Lower lobe of right lung (tissue), 2 donors: ENCODE measurements around the gene SPTA1. TPM values are rescaled to one million over a fixed set of nuclear protein-coding genes. Genes with fewer than 3 reads are reported as not detected.

Experiments
- ATAC-seq, 2 donors: fragments of 200-7000 bp; cut with Tn5 transposase; one replicate each; pipeline ENCODE4 v1.9.1; 2020 to 2022; ENCODE audit warnings: mild to moderate bottlenecking in 2 of 2, moderate library complexity in 2 of 2
- DNase-seq: peaks from one replicate; pipeline ENCODE4 v3.0.0-alpha.2; 2020
- H3K27ac ChIP-seq: fragments of 200-600 bp; one replicate; pipeline ENCODE4 v1.8.0; 2022
- H3K27me3 ChIP-seq: fragments of 200-600 bp; one replicate; pipeline ENCODE4 v1.8.0; 2022; ENCODE audit warnings: low read depth
- H3K36me3 ChIP-seq: fragments of 200-600 bp; one replicate; pipeline ENCODE4 v1.8.0; 2022; ENCODE audit warnings: mild to moderate bottlenecking
- H3K4me1 ChIP-seq: fragments of 200-600 bp; one replicate; pipeline ENCODE4 v1.8.0; 2022
- H3K4me3 ChIP-seq: fragments of 200-600 bp; one replicate; pipeline ENCODE4 v1.8.0; 2022; ENCODE audit warnings: mild to moderate bottlenecking
- H3K9me3 ChIP-seq: fragments of 200-600 bp; one replicate; pipeline ENCODE4 v1.8.0; 2022
- CTCF ChIP-seq: fragments of 200-600 bp; IDR thresholded peaks from one replicate; pipeline ENCODE4 v1.8.0; 2022; ENCODE audit warnings: antibody characterized with exemption, mild to moderate bottlenecking
- intact Hi-C: fragments of 100-400 bp; cut with DNase I; formaldehyde crosslinking; loops from one replicate; pipeline ENCODE4 v1.11.0; 2022
- total RNA-seq: library from RNA; stranded (reverse); fragmentation: NEBNext Ultra II Directional; extraction: Animal tissue kit (Norgen Biotek cat#: 25700); gene quantifications from one replicate; pipeline ENCODE4 v1.2.1, GENCODE V29; 2021
- donor health status: DM: no; HTN: yes; CAD: no; lungs with severe emphysema.

The SPTA1 gene
- total RNA-seq, 1 donor from 2014 or later = 0.50 TPM

- ATAC-seq = no peak
- intact Hi-C loops = no loop called here
- no peaks in the 10 kb centered on the region for H3K27me3 ChIP-seq
- H3K4me3 ChIP-seq = no peak overlapping the region
- no peaks in the 10 kb centered on the region for H3K36me3 ChIP-seq
- H3K27ac ChIP-seq = no peak overlapping the region
- TF ChIP-seq CTCF = no peak
- no peaks in the 10 kb centered on the region for H3K4me1 ChIP-seq
- H3K9me3 ChIP-seq = no peaks in the 10 kb centered on the region
- no peak for DNase-seq
Measured at GRCh38 chr1:158607296-158607695, 79.2 kb downstream of the SPTA1 start.

- no peak within 1 kb of the TSS for H3K4me3 ChIP-seq
- H3K27me3 ChIP-seq = no peaks in the 10 kb centered on the region
- no peaks in the 10 kb centered on the region for H3K36me3 ChIP-seq
- no peaks in the 10 kb centered on the region for H3K9me3 ChIP-seq
- H3K27ac ChIP-seq = no peak within 1 kb of the TSS
- intact Hi-C loops = no loop called here
- no peak for ATAC-seq
- no peak for TF ChIP-seq CTCF
- H3K4me1 ChIP-seq = no peaks in the 10 kb centered on the region
- no peak for DNase-seq
Measured at GRCh38 chr1:158604968-158605367, 81.5 kb downstream of the SPTA1 start, which contains the start of gene OR10Z1. OR10Z1 (plus strand) TSS chr1:158605268; CDS start chr1:158606439, 1,171 bp downstream.

GRCh38 chr1:158600735-158601134 lies 85.8 kb downstream of the SPTA1 start:
- intact Hi-C loops = no loop called here
- Histone ChIP-seq H3K36me3 (no peaks in the 10 kb centered on the region), H3K4me3 (no peak overlapping the region), H3K27ac (no peak overlapping the region), H3K4me1 (no peaks in the 10 kb centered on the region), H3K9me3 (peaks cover 5% of the 10 kb centered on the region), H3K27me3 (no peaks in the 10 kb centered on the region)
- DNase-seq = no peak
- TF ChIP-seq CTCF = no peak
- no peak for ATAC-seq

- no peak for ATAC-seq
- Histone ChIP-seq H3K4me1 (no peaks in the 10 kb centered on the region), H3K4me3 (no peak overlapping the region), H3K36me3 (no peaks in the 10 kb centered on the region), H3K9me3 (peaks cover 5% of the 10 kb centered on the region), H3K27me3 (no peaks in the 10 kb centered on the region), H3K27ac (no peak overlapping the region)
- no peak for DNase-seq
- no peak for TF ChIP-seq CTCF
- intact Hi-C loops = no loop called here
Measured at GRCh38 chr1:158586942-158587341, 99.6 kb downstream of the SPTA1 start.

GRCh38 chr1:158583962-158584361 lies 102.6 kb downstream of the SPTA1 start:
- intact Hi-C loops = no loop called here
- TF ChIP-seq CTCF = no peak
- Histone ChIP-seq H3K27ac (no peak overlapping the region), H3K9me3 (peaks cover 5% of the 10 kb centered on the region), H3K27me3 (no peaks in the 10 kb centered on the region), H3K4me3 (no peak overlapping the region), H3K4me1 (no peaks in the 10 kb centered on the region), H3K36me3 (no peaks in the 10 kb centered on the region)
- ATAC-seq (no peak), DNase-seq (no peak)

GRCh38 chr1:158579733-158580132 lies 106.8 kb downstream of the SPTA1 start, which contains the start of gene OR10X1:
OR10X1 (minus strand) TSS chr1:158579899; CDS start chr1:158579899, 0 bp downstream.
- DNase-seq = no peak
- TF ChIP-seq CTCF = no peak
- intact Hi-C loops = no loop called here

More at GRCh38 chr1:158579733-158580132, 106.8 kb downstream of the SPTA1 start, which contains the start of gene OR10X1:
- Histone ChIP-seq H3K4me1 (no peaks in the 10 kb centered on the region), H3K9me3 (no peaks in the 10 kb centered on the region), H3K27ac (no peak within 1 kb of the TSS), H3K36me3 (no peaks in the 10 kb centered on the region), H3K27me3 (no peaks in the 10 kb centered on the region), H3K4me3 (no peak within 1 kb of the TSS)
- no peak for ATAC-seq
